NCI-H510A (cell line): ENCODE measurements around the gene YPEL3.

Experiments used
- DNase-seq: peaks from one replicate; lab custom pipeline; 2025; lab: John Stamatoyannopoulos, UW

Gene YPEL3

DNA sequence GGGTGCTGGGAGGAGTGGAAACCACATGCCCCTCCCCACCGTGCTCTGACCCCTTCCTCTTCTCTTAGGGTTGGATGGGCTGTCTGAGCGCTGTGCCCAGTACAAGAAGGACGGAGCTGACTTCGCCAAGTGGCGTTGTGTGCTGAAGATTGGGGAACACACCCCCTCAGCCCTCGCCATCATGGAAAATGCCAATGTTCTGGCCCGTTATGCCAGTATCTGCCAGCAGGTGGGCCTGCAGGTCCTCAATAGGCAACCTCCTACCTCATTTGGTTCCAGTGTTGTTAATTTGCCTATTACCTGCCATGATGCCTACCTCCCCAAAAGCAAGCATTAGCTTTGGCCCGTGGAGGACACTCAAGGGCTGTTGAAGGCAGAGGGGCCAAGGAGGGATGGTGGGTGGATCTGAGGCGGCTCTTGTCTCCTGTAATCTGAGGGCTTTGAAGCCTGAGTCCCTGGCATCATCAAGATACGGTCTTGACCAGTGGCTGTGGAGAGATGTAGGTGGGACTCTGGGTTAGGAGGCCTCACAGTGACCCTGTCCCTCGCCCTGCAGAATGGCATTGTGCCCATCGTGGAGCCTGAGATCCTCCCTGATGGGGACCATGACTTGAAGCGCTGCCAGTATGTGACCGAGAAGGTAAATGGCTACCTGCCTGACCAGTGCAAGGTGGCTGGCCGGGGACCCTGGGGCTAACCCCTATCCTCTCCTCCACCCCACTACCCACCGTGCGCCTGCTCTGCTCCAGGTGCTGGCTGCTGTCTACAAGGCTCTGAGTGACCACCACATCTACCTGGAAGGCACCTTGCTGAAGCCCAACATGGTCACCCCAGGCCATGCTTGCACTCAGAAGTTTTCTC, 27.0 kb downstream of the YPEL3 start:
- DNase-seq = no peak

DNA sequence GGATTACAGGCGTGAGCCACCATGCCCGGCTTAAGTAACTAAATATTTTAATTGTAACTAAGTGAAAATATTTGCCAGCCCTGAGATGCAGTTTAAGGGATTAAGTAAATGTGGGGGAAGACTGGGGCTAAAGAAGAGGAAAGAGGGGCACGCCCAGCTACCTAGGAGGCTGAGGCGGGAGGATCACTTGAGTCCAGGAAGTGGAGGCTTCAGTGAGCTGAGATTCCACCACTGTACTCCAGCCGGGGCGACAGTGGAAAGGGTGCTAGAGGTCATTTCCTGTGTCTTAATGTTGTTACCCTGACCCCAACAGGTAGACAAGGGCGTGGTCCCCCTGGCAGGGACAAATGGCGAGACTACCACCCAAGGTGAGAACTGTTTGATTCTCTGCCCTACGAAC, 27.7 kb downstream of the YPEL3 start:
- DNase-seq = no peak

DNA sequence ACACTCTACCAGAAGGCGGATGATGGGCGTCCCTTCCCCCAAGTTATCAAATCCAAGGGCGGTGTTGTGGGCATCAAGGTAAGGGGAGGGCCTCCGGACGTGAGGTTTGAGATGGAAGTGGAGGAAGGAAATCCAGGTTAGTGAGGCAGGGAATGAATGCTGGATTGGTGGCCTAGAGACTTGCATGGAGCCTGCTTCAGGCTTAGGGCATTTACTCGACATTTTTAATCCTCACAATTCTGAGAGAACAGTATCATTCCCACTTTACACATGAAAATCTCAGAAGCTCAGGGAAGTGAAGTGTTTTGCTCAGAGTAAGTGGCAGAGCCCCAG, 28.5 kb downstream of the YPEL3 start:
- no peak for DNase-seq

DNA sequence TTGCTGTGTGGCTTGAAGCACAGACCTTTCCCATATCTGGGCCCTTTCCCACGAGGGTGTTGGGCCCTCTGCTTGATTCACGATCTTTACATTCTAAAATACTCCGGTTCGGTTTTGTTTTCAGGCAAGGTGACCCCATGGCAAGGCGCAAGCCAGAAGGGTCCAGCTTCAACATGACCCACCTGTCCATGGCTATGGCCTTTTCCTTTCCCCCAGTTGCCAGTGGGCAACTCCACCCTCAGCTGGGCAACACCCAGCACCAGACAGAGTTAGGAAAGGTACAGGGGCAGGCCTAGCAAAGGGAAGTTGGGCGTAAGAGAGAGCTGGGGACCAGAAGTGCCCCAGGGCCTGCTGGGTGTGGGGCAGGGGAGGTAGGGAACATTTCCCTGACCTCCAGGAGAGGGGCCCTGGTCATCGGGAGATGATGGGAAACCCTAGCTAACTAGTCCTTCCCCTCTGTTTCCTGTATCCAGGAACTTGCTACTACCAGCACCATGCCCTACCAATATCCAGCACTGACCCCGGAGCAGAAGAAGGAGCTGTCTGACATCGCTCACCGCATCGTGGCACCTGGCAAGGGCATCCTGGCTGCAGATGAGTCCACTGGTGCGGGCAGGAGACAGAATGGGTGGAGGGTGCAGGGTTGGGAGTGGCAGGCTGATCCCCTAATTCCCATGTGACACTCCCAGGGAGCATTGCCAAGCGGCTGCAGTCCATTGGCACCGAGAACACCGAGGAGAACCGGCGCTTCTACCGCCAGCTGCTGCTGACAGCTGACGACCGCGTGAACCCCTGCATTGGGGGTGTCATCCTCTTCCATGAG, 29.0 kb downstream of the YPEL3 start:
- no peak for DNase-seq

DNA sequence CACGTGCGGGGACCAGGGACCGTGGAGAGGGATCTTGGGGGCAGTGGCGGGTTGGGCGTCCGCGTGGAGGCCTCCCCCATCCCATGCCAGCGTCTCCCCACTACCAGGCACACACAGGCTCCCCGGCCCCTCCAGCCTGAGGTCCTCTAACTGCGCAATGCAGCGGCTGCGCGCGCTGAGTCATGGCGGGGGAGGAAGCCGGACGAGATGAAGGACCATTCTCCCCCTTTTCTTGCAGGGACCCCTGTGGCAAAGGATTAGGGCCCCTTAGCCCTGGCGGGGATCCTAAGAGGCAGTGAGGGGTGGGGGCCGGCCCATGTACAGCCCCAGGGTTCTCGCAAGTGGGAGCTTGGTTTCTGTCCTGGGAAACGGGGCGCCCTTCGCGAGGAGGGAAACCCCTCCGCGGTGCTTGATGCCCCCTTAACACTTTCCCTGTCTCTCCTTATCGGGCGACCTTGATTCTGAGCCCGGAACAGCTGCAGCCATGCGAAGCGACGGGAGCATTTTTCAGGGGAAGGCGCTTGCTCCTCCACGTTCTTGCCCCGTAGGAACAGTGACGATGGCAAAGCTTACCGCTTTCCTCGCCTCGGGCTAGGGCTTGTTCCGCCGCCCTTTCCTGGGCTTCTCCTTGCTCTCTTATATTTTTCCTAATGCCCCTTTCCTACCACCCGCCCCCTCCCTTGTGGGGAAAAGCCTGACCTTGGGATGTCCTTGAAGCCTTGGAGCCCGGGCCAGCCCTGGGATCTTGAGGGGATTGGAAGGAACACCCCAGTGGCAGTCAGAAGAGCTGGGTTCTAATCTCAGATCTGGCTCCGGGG, 29.9 kb downstream of the YPEL3 start:
- no peak for DNase-seq

DNA sequence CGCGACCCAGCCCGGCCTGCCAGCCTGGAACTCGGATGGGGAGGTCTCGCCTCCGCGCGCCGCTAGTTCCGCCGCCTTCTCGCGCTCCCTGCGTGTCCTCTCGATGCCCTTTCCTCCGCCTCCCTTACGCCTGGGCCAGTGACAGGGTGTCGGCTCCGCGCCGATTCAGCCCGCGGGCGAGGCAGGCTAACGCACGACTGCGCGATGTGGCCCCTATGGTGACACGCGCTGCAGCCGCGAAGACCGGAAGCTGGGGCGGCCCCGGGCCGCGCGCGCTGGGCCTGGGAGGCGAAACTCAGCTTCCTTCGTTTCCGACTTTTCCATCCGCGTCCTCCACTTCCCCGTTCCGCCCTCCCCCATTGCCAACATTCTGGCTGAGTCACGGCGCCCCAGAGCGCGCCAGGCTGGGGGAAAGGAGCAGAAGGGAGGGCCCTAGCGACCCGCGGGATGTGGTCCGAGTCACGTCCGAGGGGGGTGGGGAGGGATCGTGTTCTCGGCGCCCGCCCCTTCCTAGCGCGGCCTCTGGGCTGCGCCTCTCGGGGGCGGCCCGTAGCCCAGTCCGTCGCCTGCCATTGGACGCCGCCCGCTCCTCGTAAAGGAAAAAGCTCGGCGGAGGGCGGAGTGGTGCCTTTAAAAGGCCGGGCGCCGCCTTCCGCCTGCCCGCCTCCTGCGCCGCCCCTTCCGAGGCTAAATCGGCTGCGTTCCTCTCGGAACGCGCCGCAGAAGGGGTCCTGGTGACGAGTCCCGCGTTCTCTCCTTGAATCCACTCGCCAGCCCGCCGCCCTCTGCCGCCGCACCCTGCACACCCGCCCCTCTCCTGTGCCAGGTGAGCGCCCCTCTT, 30.7 kb downstream of the YPEL3 start, which contains the start of gene ALDOA:
Gene ALDOA, plus strand, starts transcription at position 659 of the 841 bp plus-strand sequence. CDS start 1,138 bp downstream, outside the sequence.
- DNase-seq = peak; percentile 99

DNA sequence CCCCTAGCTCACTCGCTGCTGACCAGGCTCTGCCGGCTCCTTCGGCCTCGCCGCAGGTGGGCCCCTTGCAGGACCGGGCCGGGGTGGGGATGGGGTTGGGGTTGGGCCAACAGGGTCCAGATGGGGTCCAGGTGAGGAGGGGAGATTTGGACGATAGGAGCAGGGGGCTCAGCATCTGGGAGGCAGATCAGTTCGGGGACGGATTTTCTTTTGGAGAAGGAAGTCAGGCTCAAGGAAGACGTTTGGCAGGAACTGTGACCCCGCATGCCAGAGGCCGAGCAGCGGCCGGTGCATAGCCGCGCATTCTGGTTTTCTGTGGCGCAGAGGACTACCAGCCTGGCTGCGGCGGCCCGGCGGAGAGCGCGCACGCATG, 31.3 kb downstream of the YPEL3 start:
- DNase-seq = no peak

DNA sequence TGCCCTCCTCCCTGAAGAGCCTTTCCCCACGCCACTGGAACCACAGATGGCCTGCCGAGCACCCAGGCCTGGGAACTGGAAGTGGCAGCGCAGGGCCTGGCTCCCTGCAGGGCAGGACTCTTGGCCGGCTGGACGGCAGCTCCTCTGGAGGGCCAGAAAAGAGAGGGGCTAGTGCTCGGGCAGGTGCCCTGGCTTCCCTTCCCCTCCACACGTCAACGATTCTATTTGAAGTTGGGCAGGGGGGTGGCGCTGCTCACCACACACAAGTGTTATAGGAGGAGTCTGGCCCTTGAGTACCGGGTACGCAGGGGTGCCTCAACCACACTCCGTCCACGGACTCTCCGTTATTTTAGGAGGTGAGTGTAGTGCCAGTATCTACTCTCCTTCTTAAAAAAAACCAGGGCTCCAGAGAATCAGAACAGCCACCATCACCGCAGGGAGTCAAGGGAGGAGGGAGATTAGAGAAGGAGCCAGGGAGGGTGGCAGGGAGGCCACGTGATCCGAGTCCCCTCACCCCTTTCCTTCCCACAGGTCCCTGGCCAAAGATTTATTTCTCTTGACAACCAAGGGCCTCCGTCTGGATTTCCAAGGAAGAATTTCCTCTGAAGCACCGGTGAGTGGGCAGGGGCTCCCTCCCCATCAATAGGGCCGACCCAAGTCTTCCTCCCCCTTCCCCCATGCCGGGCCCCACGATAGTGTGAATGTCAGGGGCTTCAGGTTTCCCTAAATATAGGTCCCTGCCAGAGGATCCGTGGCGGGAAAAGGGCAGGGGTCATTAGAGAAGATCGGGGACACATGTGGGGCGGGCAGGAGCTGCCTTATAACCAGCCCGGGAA, 31.9 kb downstream of the YPEL3 start:
- peak; percentile 87 for DNase-seq

DNA sequence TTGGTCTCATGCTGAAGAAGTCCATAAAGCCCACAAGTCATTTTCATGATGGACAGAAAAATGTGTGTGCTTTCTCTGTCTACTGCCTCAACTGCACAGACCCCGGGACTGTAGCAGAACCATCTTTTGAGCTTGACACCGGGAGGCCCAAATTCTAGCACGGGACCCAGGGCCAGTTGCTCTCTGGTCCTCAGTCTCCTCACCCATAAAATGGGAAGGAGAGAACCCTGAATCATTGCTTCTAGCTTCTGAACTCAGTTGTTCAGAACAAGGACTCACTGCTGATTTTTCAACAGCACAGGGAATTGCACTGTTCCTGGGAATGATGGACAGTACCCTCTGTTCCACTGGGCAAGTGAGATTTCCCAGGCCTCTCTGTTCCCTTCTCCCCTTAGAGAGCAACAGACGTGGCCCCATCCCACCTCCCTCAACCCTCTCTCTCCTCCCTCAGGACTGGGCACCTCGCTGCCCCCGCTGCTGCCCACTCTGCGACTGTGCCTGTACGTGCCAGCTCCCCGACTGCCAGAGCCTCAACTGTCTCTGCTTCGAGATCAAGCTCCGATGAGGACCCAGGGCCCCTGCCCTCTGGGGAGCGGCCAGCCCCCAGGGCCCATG, 32.6 kb downstream of the YPEL3 start:
- no peak for DNase-seq

DNA sequence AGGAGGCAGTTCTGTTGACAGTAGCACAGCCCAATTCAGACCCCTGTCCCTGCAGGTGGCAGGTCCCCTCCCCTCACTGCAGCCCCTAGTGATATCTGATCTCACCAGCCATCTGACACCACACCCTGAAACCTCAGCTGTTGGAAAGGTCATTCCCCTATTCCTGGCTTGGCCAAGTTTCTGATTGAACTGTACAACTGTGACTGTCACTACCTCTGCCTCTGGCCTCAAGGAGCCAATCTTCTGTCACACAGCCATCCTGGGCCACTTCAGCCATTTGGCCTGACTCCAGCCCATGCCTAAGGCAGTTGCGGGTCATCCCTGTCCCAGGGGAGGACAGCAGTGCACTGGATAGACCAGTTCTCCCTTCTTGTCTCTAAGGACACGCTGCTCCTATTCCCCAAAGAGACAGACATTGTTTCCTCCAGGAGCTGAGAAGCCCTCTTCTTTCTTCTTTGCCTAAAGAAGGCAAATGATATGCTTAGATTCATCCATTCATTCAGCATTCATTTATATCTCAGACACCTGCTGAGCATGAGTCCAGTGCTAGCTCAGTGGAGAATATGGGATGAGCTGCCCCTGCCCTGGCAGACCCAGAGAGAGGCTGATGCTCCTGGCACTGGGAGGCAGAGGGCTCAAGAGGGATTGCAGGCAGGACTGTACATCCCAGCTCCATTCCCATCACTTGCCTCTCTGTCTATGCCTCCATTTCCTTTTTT, 35.0 kb downstream of the YPEL3 start:
- no peak for DNase-seq

DNA sequence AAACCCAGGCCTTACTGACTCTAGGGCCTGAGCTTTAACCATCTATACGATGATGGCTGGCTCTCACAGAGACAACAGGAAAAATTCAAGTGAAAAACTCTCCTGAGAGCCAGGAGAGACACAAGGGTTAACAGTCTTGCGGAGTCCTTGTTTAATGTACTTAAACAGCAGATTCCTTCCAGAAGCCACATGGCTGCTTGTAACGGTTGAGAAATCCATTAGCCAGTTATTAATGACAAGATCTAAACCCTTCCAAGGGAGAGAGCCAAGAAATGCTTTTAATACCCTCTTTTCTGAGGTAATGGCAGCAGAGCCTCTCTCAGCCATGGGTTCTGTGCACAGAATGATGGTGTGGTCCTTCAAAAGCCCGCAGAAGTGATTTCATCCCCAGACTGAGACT, 35.7 kb downstream of the YPEL3 start:
- DNase-seq = no peak

DNA sequence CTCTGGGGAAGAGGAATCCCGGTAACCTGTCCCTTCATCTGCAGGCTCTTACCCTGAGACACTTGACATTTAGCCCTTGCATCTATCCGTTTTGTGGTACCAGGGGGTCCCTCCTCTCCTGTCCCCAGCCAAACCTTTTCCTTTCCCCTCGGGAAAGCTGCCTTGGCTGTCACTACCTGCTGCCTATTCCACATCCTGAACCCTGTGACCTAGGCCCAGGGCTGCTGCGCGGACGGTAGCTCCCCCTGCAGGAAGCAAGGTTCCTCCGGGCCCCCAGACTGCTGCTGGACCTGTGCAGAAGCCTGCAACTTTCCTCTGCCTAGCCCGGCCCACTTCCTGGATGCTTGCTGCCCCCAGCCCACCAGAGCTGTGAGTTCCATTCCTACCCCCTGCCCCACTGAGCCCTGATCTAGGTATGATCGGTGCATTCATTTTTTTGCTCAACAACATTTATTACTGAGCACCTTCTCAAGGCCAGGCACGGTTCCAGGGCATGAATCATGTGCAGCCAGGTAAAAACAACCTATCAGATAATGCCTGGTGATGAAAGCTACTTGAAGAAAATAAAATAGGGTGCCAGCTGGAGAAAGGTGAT, 41.0 kb downstream of the YPEL3 start:
- DNase-seq = no peak

DNA sequence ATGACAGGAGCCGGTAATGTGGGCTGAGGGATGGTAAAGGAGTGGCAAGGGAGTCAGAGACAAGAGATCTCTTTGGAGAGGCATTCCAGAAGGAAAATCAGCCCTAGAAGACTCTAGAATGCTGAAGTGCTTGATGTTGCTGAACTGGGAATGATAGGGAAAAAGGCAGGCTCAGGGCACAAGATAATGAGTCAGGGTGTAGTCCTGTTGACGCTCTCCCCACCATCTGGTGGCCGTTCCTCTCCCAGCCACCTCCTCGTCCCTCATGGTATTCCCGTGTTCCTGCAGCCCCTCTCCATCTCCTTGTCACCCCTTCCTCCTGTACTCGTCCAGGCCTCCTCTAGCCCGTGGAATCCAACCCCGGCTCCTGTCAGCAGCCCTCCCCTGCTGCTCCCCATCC, 41.6 kb downstream of the YPEL3 start:
- no peak for DNase-seq

DNA sequence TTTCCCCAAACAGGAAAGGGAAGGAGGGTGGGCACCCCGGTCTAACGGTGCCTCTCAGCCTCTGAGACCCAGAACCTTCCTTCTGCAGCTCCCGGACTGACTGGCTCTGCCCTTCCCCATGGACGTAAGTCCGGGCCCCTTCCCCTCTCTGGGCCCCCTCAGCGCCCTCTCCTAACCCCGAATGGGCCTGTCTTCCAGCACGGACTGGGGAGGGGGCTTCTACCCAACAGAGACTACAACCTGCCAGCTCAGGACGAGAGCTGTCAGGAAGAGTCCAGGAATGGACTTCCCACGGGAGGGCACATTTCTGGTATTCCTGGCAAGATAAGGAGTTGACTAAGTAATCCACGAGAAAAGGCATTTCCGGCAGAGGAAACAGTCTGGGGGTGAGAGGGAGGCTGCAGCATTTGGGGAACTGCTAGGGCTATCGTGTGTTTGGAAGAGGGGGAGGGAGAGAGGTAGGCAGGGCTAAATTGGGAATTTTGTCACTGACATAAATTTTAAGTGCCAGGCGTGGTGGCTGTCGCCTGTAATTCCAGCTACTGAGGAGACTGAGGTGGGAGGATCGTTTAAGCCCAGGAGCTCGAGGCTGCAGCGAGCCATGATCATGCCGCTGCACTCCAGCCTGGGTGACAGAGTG, 42.5 kb downstream of the YPEL3 start:
- no peak for DNase-seq

DNA sequence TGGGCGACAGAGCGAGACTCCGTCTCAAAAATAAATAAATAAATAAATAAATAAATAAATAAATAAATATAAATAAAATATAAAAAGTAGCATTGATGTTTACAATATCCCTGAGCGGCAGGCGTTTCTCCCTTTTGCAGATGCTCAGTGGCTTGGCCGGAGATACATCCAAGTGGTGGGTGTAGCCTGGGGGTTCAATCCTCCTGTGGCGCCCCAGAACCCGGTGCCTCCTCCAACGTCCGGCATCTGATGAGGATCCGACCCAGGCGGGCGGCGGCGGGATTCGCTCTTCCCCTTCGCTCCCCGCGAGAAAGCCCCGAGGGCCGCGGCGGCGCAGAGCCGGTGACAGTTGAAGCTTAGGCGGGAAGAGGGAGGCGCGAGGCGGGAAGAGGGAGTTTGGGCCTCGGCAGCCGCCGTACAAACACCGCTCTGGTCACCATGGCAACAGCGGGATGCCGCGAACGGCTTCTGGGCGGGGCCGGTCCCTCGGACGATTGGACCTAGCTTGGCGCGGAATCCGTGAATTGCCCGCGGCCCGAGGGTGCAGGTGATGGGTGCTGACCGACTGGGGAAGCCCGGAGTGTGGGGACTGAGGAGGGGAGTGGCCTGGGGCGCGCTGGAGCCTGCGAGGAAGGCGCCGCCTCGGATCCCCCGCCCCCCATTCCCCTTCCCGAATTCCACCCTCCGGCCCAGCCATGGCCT, 43.2 kb downstream of the YPEL3 start:
- peak; percentile 97 for DNase-seq

DNA sequence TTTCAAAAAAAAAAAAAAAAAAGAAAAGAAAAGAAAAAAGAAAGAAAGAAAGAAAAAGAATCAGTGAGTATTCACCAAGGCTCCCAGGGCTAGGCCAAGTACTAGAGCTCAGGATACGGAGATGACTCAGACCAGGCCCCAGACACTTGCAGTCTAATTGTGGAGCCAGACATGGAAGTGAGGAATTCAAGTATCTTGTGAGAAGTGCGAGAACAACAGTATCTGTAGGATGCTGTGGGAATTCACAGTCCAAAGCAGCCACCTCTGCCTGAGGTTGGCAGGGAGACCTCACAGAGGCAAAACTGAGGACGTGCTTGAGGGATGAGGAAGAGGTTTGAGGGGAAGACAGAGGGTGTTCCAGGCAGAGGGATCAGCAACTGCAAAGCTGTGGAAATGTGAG, 44.5 kb downstream of the YPEL3 start:
- DNase-seq = no peak

DNA sequence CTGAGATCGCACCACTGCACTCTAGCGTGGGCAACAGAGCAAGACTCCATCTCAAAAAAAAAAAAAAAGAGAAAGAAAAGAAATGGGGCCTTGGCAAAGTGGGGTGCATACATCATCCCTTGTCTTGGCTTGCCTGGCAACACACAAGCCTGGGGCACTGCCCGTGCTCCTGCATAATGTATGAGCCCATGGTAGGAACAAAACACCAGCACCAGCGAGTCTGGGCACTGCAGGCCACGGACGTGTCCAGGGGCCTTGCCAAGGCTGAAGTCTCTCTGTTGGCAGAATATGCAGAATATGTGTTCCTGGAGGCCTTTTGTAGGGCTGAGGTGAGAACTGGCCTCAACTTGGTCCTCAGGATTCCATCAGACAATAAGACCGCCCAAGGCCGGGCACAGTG, 46.1 kb downstream of the YPEL3 start:
- DNase-seq = no peak

DNA sequence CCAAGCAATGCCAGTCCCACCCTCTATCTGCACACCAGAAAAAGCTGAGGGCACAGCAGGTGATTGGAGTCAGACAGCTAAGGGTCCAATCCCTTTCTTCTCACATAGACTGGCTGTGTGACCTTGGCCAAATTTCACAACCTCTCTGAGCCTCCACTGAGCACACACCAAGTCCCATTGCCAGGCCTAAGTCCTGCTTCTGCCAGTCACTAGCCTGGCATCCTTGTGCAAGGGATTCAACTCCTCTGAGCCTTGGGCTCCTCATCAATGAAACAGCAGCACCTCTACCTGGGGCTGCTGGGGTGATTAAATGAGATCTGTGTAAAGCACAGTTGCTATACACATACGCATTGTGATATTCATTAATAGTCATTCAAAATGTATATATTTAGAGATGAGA, 49.4 kb downstream of the YPEL3 start:
- DNase-seq = no peak
